Type B pancreatic cell (in vitro differentiated cells): ENCODE data around the gene ACTN1. TPM values are rescaled to one million over a fixed set of nuclear protein-coding genes. Genes with fewer than 3 reads are reported as not detected.

Source experiments
- DNase-seq: peaks from one replicate; pipeline ENCODE4 v3.0.0; 2021; ENCODE audit warnings: mixed read lengths; ENCODE audit not compliant: unreplicated experiment; ENCODE audit errors: extremely low spot score
- H3K27ac Mint-ChIP-seq: 2 replicates; pipeline ENCODE4 v1.8.0; 2021; ENCODE audit warnings: mild to moderate bottlenecking, mixed read lengths
- H3K27me3 Mint-ChIP-seq: 2 replicates; pipeline ENCODE4 v1.8.0; 2021; ENCODE audit warnings: mixed read lengths
- H3K36me3 Mint-ChIP-seq: 2 replicates; pipeline ENCODE4 v1.8.0; 2021; ENCODE audit warnings: mixed read lengths
- H3K4me1 Mint-ChIP-seq: one replicate; pipeline ENCODE4 v1.8.0; 2021; ENCODE audit warnings: mixed read lengths; ENCODE audit not compliant: unreplicated experiment
- H3K4me3 Mint-ChIP-seq: 2 replicates; pipeline ENCODE4 v1.8.0; 2021; ENCODE audit warnings: mild to moderate bottlenecking, mixed read lengths
- H3K9me3 Mint-ChIP-seq: 2 replicates; pipeline ENCODE4 v1.8.0; 2021; ENCODE audit warnings: mixed read lengths
- total RNA-seq: library from RNA; stranded (reverse); gene quantifications from 2 replicates; pipeline ENCODE4 v1.2.1, GENCODE V29; 2021; ENCODE audit warnings: low replicate concordance
- TF ChIP-seq, protein P1 (sequence below): fragments of 200-600 bp; sonication (generic); conservative IDR thresholded peaks from 2 replicates; pipeline ENCODE4 v1.5.0; 2021; ENCODE audit warnings: antibody characterized with exemption, mild to moderate bottlenecking

Gene ACTN1
- total RNA-seq, 1 donor from 2014 or later, result 176 TPM

DNA sequence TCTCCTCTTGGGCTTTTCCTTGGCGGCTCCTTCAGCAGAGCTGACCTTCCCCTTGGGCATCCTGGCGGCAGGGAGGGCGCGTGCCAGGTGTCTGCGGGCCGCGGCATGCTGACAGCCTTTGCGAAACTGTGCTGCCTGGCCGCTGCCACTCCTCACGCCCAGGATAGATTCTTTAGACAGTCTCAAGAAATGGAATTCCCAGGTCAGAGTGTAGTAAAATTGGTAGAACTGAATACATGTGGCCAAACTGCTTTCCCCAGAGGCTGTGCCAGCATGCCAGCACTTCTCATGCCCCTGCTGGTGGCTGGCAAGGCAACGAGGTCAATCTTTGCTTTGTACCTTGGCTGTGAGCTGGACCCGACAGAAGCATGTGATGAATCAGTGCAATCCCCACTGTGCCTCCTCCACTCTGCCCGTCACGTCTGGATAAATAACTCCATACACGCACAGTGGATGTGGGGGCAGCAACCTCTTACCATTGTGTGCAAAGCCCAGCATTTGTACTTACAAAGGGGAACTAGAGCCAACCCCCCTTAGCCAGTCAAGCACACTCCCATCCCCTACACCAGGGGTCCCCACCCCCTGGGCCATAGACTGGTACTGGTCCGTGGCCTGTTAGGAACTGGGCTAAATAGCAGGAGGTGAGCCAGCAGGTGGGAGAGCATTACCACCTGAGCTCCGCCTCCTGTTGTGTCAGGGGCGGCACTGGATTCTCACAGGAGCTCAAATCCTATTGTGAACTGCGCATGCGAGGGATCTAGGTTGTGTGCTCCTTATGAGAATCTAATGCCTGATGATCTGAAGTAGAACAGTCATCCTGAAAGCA, 90.9 kb downstream of the ACTN1 start:
- peaks cover 39% of the 10 kb centered on the region for H3K36me3 Mint-ChIP-seq
- TF ChIP-seq, protein P1, sequence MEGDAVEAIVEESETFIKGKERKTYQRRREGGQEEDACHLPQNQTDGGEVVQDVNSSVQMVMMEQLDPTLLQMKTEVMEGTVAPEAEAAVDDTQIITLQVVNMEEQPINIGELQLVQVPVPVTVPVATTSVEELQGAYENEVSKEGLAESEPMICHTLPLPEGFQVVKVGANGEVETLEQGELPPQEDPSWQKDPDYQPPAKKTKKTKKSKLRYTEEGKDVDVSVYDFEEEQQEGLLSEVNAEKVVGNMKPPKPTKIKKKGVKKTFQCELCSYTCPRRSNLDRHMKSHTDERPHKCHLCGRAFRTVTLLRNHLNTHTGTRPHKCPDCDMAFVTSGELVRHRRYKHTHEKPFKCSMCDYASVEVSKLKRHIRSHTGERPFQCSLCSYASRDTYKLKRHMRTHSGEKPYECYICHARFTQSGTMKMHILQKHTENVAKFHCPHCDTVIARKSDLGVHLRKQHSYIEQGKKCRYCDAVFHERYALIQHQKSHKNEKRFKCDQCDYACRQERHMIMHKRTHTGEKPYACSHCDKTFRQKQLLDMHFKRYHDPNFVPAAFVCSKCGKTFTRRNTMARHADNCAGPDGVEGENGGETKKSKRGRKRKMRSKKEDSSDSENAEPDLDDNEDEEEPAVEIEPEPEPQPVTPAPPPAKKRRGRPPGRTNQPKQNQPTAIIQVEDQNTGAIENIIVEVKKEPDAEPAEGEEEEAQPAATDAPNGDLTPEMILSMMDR, result no peak
- no peak for DNase-seq
- H3K9me3 Mint-ChIP-seq, result no peaks in the 10 kb centered on the region
- H3K27me3 Mint-ChIP-seq, result no peaks in the 10 kb centered on the region
- no peaks in the 10 kb centered on the region for H3K4me1 Mint-ChIP-seq
- peak overlapping the region; percentile 37 for H3K27ac Mint-ChIP-seq
- H3K4me3 Mint-ChIP-seq, result no peak overlapping the region

DNA sequence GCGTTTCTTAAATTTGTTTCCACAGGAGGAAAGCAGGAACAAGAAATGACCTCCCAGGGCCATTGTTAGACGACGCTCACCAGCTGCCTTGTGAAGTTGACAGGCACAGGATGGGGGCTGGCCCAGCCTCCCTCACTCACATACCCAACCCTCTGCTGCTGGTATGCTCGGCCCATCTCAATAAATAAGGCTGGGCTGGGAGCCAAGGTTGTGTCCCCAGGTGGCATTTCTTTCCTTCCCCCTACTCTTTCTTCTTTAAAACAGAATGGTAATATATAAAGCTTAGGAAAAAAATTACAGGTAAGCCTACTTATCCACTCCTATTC, 93.0 kb downstream of the ACTN1 start:
- no peak for DNase-seq
- no peak overlapping the region for H3K4me3 Mint-ChIP-seq
- H3K36me3 Mint-ChIP-seq, result peaks cover 43% of the 10 kb centered on the region
- TF ChIP-seq, protein P1, result no peak
- no peaks in the 10 kb centered on the region for H3K4me1 Mint-ChIP-seq
- no peaks in the 10 kb centered on the region for H3K27me3 Mint-ChIP-seq
- no peak overlapping the region for H3K27ac Mint-ChIP-seq
- H3K9me3 Mint-ChIP-seq, result no peaks in the 10 kb centered on the region

DNA sequence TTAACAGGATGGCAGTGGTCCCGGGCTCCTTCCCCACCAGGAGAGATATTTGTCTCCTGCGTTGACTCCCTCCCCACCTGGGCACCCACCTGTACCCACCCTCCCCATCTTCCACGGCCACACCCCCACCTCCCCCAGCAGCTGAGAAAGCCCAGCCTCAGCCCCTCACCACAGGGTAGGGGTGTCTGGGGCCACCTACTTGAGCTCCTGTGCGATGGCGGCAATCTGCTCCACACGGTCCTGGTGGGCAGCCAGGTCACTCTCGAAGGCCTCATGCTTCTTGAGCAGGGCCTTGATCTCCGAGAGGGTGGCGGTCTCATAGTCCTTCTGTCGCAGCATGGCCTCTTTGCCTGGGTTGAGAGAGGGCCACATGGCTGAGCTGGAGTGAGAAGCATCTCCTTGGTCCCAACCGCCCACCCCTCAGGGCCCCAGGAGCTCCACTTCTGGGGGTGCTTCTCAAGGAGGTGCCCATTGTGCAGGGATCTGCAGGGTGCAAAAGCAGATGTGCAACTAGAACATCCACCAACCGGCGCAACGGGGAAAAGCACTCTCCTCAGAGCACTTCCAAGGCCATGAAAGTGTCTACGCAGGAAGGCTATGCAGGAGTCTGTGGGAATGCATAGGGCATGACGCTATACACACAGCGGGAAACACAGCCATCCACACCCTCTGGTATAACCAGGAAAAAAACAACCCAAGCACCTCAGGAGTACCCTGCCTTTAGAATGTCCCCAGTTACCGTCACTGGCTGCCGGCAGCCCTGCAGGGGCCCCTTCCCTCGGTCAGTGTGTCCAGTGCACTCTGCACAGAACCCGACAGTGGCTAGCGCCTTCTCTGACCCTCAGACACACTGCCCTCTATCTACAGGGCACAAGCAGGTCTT, 93.6 kb downstream of the ACTN1 start:
- no peaks in the 10 kb centered on the region for H3K9me3 Mint-ChIP-seq
- TF ChIP-seq, protein P1, result no peak
- DNase-seq, result no peak
- H3K27me3 Mint-ChIP-seq, result no peaks in the 10 kb centered on the region
- H3K27ac Mint-ChIP-seq, result no peak overlapping the region
- peaks cover 42% of the 10 kb centered on the region for H3K36me3 Mint-ChIP-seq
- no peak overlapping the region for H3K4me3 Mint-ChIP-seq
- H3K4me1 Mint-ChIP-seq, result no peaks in the 10 kb centered on the region

DNA sequence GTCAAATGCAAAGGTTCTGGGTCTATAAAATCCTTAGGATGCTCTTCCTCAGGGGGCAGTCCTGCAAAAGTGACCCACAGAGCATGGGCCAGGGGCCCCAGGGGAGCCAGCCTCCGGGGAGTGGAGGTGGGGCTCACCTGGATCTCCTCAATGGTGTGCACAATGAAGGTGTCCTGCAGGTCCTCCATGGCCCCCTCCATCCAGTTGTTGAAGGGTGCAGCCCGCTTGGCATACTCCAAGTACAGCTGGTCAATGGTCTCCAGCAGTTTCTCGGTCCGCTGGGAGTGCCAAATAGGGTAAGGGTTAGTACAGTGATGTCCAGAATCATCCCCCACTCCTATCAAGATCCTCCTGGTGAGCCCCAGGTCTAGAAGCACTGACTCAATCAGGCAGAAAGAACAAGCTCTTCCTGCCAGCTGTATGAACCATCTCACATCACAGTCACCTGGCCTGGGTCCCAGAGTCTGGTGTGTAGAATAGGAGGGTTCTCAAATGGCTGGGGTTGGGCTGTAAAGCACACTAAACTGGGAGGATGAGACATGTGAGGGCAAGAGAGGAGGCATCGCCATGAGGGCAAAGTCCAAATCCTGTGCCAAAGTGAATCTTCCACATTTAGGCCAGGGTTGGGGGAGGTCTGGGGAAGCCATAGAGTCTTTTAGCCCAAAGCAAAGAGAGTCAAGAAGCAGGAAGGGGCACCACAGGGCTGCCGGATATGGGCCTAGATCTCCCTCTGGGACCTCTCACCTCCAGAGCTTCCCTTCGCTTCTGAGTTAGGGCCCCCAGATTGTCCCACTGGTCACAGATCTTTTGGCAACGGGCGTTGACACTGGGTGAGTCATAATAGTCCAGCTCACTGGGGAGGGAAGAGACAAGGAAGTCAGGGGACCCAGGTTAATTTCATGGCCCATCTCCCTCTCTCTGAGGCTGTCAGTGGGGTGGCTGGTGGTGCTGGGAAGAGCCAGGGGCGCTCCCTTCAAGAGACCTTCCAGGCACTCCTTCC, 94.8 kb downstream of the ACTN1 start:
- Mint-ChIP-seq H3K9me3 (no peaks in the 10 kb centered on the region), H3K36me3 (peaks cover 42% of the 10 kb centered on the region), H3K27ac (no peak overlapping the region), H3K4me3 (no peak overlapping the region), H3K27me3 (no peaks in the 10 kb centered on the region), H3K4me1 (no peaks in the 10 kb centered on the region)
- TF ChIP-seq, protein P1, result no peak
- no peak for DNase-seq

DNA sequence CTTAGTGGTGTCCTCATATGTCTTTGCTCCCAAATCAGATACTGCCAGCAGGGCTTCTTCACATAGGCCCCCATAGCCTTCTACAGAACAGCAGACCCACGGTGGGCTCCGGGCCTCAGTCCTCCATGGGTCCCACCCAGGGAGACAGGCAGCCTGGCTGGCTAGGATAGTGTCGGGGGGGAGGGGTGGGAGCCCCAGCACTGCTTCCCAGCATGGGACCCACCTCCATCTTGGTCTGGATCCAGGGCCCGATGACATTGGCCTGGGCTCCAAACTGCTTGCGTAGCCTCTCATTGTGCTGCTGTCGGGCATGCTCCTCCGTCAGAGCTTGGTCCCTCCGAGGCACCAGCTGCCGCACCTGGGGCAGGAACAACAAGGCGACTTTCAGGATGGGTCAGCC, 96.9 kb downstream of the ACTN1 start:
- TF ChIP-seq, protein P1, result no peak
- no peaks in the 10 kb centered on the region for H3K9me3 Mint-ChIP-seq
- peaks cover 38% of the 10 kb centered on the region for H3K36me3 Mint-ChIP-seq
- no peaks in the 10 kb centered on the region for H3K4me1 Mint-ChIP-seq
- no peak for DNase-seq
- H3K27me3 Mint-ChIP-seq, result no peaks in the 10 kb centered on the region
- no peak overlapping the region for H3K27ac Mint-ChIP-seq
- no peak overlapping the region for H3K4me3 Mint-ChIP-seq
